Measurements from ENCODE around the gene GSKIP.

Gene GSKIP

GRCh38 chr14:96383445-96383844 is 20.1 kb downstream of the GSKIP start:
- DNase-seq: no peak

GRCh38 chr14:96384053-96384452 is 20.7 kb downstream of the GSKIP start:
- no peak for DNase-seq

DNA sequence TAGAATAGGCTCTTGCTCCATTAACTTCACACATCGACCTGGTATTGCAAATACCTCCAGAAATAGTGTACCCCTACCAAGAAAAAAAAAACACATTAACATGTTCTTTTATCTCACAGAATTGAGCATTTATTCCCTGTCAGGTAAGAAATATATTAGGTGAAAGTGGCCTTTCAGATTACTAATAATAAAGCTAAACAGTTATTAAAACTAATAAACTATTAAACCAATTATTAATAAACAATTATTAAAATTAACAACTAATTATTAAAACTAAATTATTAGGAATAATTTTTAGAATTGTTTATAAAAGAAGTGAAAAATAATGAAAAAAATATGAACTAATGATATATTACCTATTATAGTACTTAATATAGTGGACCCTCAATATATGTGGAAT is 21.4 kb downstream of the GSKIP start:
- DNase-seq: no peak

DNA sequence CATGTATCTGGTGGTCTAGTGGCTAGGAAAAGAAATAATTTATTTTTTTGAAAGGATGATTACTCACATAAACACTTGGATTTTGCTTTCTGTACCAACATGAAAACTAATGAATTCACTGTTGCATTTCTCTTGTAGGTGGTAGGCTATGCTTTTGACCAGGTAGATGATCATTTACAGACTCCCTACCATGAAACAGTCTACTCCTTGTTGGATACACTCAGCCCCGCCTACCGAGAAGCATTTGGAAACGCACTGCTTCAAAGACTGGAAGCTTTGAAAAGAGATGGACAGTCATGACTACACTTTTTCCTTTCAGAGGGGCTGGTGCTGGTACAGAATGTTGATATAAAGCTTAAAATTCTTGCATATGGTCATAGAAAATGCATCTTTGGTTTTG is 22.1 kb downstream of the GSKIP start:
- DNase-seq: no peak

DNA sequence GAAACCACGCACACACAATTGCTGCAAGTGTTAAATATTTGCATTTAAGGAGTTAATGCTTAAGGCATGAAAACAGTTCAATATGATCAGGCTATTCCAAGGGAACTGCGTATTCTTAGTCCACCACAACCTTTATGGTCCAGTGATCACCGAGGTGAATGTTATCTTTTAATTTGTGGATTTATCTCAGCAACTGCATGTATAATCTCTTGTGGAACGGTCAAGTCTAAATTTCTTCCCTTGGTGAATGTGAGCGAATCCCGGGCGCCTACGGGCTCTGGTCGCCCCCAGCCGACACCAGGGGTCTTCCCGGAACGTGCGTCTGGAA is 27.6 kb downstream of the GSKIP start:
- DNase-seq: no peak

DNA sequence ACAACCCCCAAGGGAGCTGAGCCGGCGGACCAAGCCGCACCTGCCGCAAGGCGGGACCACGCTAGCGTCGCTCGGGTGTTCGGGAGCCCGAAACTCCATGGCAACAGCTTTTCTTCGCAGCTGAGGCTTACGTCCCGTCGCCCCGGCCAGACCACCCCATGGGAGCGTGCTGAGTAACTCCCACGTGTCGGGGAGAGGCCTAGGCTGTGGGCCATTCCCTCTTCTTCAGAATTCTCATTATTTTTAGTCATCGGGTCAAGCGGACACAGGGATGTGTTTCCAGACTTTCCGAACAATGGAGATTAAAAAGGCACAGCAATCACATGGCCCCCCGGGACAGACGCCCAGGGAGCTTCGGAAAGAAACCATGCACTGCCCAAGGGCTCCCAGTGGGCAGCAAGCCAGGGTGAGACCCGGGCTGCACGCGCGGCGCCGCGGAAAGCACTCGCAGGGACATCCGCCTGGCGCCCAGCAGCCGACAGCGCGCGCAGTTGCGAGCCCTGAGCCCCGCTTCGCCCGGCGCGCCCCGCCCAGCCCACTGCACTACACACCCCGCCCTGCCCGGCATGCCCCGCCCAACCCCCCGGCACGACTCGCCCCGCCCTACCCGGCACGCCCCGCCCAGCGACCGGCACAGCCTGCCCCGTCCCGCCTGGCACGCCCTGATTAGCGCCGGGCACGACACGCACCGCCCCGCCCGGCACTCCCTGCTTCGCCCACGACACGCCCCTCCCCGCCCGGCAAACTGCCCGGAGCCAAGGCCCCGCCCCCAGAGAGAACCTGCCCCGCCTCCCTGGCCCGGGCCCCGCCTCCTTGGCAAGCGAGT is 28.2 kb downstream of the GSKIP start:
- DNase-seq: peak; percentile 100

GRCh38 chr14:96393071-96393691 is 29.9 kb downstream of the GSKIP start:
- DNase-seq: no peak

- DNase-seq: no peak
Observed at GRCh38 chr14:96394047-96394815, 30.9 kb downstream of the GSKIP start.

DNA sequence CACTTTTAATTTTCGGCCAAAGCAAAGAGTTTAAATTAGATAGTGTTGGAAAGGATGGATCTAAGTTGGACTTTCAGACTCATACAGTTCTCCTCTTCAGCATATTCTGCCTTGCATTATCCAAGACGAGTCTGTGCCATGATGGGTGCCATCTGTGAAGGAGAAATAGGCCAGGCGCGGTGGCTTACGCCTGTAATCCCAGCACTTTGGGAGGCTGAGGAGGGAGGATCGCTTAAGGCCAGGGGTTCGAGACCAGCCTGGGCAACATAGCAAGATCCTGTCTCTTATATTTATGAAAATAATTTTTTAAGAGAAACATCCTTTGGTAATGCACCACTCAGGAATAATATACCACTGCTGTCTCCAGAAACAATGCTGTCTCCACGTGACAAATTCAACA is 35.1 kb downstream of the GSKIP start:
- no peak for DNase-seq

DNA sequence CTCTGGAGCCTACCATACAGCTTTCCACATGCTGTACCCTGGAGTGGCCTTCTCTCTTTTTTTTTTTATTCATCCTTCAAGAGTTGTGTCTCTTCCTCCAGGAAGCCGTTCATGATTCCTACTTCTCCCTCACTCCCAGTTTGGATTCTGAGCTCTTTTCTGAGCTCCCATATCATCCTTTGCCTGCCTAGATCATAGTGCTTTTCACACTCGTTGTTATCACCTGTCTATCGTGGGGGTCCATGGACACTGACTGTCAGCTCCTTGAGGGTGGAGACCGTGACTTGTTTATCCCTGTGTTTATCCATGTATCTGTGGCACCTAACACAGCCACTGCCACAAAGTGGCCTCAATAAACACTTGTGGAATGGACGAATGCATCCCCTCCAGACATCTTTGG is 35.6 kb downstream of the GSKIP start:
- no peak for DNase-seq

DNA sequence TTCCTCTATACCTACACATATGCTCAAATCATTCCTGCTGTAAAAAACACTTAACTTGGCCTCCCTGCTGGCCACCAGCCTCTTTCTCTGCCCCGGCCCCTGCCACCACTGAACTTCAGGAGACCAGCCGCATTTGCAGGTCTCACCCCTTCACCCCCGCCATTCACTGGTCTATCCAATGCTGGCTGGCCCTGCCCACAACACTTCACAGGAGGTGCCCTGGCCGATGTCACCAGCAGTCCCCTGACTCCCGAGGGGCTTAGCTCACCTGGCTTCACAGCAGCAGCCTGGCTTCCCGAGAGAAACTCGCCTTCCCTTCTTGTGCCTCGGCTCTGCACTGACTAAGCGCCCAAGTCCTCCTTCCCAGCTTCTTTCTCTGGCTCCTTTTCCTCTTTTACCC is 36.1 kb downstream of the GSKIP start:
- DNase-seq: no peak

DNA sequence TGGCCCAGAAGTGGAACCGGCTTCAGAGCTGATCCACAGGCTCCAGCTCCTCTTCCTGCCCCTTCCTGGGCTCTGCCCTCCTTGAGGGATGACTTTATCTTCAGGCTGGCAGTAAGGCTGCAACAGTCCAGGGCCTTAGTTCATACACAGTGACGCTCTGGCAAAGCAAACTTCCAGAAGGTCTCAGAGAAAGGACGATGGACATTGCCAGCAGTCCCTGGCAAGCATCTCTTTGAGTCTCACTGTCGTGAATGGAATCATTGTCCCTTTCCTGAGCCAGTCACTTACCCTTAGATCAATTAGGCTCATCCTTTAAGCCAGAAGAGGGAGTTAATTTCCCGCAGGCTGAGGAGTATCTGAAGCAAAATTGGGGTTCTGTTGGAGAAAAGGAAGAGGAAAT is 37.2 kb downstream of the GSKIP start:
- no peak for DNase-seq

DNA sequence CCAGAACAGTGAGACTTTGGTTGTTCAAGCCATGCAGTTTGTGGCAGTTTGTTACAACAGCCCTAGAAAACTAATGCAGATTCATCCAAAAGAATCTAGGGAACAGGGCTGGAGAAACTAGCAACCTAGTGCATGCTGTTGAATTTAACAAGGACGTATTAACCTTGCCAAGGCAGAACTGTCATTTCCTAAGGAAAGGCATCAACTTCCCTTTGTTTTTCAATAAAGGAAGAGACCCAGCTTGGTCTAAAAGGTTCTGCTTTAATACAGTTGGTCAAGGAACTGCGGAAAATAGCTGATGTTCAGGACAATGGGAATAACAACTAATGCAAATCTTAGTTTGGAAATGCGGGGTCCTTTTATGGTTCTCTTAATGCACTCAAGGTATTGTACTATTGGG is 40.1 kb downstream of the GSKIP start:
- DNase-seq: no peak

DNA sequence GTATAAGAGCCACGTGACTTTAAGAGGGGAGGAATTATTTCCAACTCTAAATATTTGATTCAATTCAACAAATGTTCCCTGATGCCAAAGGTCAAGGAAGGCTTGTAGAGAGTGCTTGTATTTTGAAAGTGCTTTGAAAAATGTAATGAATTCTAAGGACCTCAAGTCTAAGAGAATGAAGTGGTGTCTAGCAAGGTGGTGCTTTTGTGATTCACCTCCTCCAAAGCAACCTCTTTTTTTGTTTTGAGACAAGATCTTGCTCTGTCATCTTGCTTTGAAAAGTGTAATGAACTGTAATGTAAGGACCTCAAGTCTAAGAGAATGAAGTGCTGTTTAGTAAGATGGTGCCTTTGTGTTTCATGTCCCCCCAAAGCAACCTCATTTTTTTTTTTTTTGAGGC is 42.4 kb downstream of the GSKIP start:
- no peak for DNase-seq

GRCh38 chr14:96407935-96408570 is 44.7 kb downstream of the GSKIP start:
- no peak for DNase-seq

- DNase-seq: no peak
Observed at GRCh38 chr14:96408608-96409007, 45.3 kb downstream of the GSKIP start.

GRCh38 chr14:96409701-96410100 is 46.4 kb downstream of the GSKIP start:
- no peak for DNase-seq

GRCh38 chr14:96410119-96410518 is 46.8 kb downstream of the GSKIP start:
- no peak for DNase-seq

DNA sequence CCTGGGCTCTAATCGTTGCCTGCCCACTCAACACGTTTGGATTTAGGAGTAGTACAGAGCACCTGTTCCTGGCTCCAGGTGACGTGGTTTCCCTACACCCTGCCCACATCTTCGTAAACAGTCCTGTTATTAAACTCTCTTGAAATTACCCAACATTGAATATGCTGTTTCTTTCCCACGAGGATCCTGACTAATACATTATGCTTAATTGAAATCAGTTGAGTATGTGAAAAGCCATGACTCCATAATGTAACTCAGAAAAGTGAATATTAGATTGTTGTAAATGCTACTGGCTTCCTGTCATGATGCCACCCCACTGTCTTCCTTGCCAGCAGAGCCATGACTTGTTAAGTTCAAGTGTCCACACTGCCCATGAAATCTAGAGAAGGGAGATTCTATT is 50.2 kb downstream of the GSKIP start:
- DNase-seq: no peak

- no peak for DNase-seq
Observed at GRCh38 chr14:96415559-96415958, 52.2 kb downstream of the GSKIP start.

DNA sequence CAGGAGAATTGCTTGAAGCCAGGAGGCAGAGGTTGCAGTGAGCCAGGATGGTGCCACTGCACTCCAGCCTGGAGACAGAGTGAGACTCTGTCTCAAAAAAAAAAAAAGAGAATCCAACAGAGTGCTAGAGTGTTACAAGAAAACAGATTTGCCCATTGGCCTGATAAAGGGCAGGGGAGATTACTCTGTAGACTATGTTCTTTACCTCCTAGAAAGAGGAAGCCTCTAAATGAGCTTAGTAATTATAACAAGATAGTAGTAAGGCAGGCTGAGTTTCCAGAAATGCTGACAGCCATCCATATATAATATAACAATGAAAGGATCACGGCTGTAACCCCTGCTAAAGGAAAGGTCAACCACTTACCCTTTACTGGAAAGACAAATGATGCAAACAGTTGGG is 53.0 kb downstream of the GSKIP start:
- no peak for DNase-seq

DNA sequence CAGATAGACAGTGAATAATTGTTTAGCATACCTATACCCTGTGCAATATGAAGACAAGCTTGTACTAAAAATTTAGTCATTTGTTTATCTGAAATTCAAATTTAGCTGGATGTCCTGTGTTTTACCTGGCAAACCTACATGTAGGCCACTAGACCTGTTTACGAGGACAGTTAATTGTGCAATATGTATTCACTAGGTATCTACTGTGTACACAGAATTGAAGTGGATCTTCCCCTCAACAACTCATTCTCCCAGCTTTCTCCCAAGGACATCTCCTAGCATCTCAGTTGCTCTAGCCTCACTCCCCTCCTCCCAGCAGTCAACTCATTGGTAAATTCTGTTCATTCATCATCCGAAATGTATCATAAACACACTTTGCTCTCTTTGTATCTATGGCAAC is 53.9 kb downstream of the GSKIP start:
- DNase-seq: no peak

GRCh38 chr14:96418075-96418474 is 54.7 kb downstream of the GSKIP start:
- DNase-seq: no peak

DNA sequence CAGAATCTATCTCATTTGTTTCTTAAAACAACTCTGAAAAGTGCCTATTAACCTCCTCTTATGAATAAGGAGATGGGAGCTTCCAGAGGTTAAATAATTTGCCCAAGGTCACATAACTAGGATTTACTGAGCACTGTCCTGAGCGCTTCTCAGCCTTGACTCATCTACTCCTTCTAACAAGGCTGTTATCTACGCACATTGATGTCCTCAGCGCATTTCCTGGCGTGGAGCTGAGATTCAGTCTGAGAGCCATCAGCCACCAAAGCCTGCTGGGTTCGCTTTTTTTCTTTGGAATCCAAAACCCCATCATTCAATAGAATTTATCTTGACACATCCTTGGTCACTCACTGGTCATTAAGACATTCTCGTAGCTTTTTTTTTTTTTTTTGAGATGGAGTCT is 57.9 kb downstream of the GSKIP start:
- no peak for DNase-seq
